Measurements from ENCODE around the gene GALT. TPM values are rescaled to one million over a fixed set of nuclear protein-coding genes. Genes with fewer than 3 reads are reported as not detected.

Gene GALT
- total RNA-seq, 1 donor = 46.4 TPM

GRCh38 chr9:34620061-34620994, 26.1 kb upstream of the GALT start, which contains the start of gene DCTN3:
TSS of gene DCTN3 (minus strand) at chr9:34620495. CDS start at chr9:34620464, 31 bp downstream.
- peaks cover 19% of the 10 kb centered on the region for H3K4me1 ChIP-seq (ENCODE audit: insufficient read depth, low read length)
- H3K4me3 ChIP-seq (ENCODE audit: low read length) = peak within 1 kb of the TSS; percentile 76
- peaks cover 36% of the 10 kb centered on the region for H3K27me3 ChIP-seq (ENCODE audit: insufficient read depth, low read length)
- no peaks in the 10 kb centered on the region for H3K9me3 ChIP-seq (ENCODE audit: low read depth, low read length)

- Histone ChIP-seq H3K27me3 (ENCODE audit: insufficient read depth, low read length) (peaks cover 69% of the 10 kb centered on the region), H3K9me3 (ENCODE audit: low read depth, low read length) (no peaks in the 10 kb centered on the region), H3K4me1 (ENCODE audit: insufficient read depth, low read length) (peaks cover 26% of the 10 kb centered on the region), H3K4me3 (ENCODE audit: low read length) (no peak overlapping the region)
Observed at GRCh38 chr9:34623374-34624235, 22.9 kb upstream of the GALT start.

GRCh38 chr9:34624475-34625185, 21.8 kb upstream of the GALT start:
- Histone ChIP-seq H3K4me3 (ENCODE audit: low read length) (no peak overlapping the region), H3K27me3 (ENCODE audit: insufficient read depth, low read length) (peaks cover 76% of the 10 kb centered on the region), H3K9me3 (ENCODE audit: low read depth, low read length) (no peaks in the 10 kb centered on the region), H3K4me1 (ENCODE audit: insufficient read depth, low read length) (peaks cover 25% of the 10 kb centered on the region)

- H3K9me3 ChIP-seq (ENCODE audit: low read depth, low read length) = no peaks in the 10 kb centered on the region
- peaks cover 81% of the 10 kb centered on the region for H3K27me3 ChIP-seq (ENCODE audit: insufficient read depth, low read length)
- no peak overlapping the region for H3K4me3 ChIP-seq (ENCODE audit: low read length)
- H3K4me1 ChIP-seq (ENCODE audit: insufficient read depth, low read length) = peaks cover 20% of the 10 kb centered on the region
Observed at GRCh38 chr9:34625186-34625486, 21.3 kb upstream of the GALT start.

- Histone ChIP-seq H3K4me1 (ENCODE audit: insufficient read depth, low read length) (peaks cover 14% of the 10 kb centered on the region), H3K27me3 (ENCODE audit: insufficient read depth, low read length) (peaks cover 77% of the 10 kb centered on the region), H3K9me3 (ENCODE audit: low read depth, low read length) (no peaks in the 10 kb centered on the region), H3K4me3 (ENCODE audit: low read length) (no peak overlapping the region)
Observed at GRCh38 chr9:34627716-34628655, 18.5 kb upstream of the GALT start.

- Histone ChIP-seq H3K4me1 (ENCODE audit: insufficient read depth, low read length) (peaks cover 12% of the 10 kb centered on the region), H3K9me3 (ENCODE audit: low read depth, low read length) (no peaks in the 10 kb centered on the region), H3K4me3 (ENCODE audit: low read length) (no peak within 1 kb of the TSS), H3K27me3 (ENCODE audit: insufficient read depth, low read length) (peaks cover 70% of the 10 kb centered on the region)
Observed at GRCh38 chr9:34628656-34629490, 17.6 kb upstream of the GALT start, which contains the start of gene ARID3C. TSS of gene ARID3C (minus strand) at chr9:34629066. CDS start at chr9:34628014, 1,052 bp downstream.

- peaks cover 15% of the 10 kb centered on the region for H3K4me1 ChIP-seq (ENCODE audit: insufficient read depth, low read length)
- no peaks in the 10 kb centered on the region for H3K9me3 ChIP-seq (ENCODE audit: low read depth, low read length)
- H3K4me3 ChIP-seq (ENCODE audit: low read length) = no peak overlapping the region
- H3K27me3 ChIP-seq (ENCODE audit: insufficient read depth, low read length) = peaks cover 65% of the 10 kb centered on the region
Observed at GRCh38 chr9:34629491-34629808, 17.0 kb upstream of the GALT start.

GRCh38 chr9:34630402-34631154, 15.9 kb upstream of the GALT start:
- Histone ChIP-seq H3K27me3 (ENCODE audit: insufficient read depth, low read length) (peaks cover 54% of the 10 kb centered on the region), H3K4me1 (ENCODE audit: insufficient read depth, low read length) (peaks cover 17% of the 10 kb centered on the region), H3K9me3 (ENCODE audit: low read depth, low read length) (no peaks in the 10 kb centered on the region), H3K4me3 (ENCODE audit: low read length) (no peak overlapping the region)

- peaks cover 35% of the 10 kb centered on the region for H3K4me1 ChIP-seq (ENCODE audit: insufficient read depth, low read length)
- H3K27me3 ChIP-seq (ENCODE audit: insufficient read depth, low read length) = peaks cover 28% of the 10 kb centered on the region
- H3K4me3 ChIP-seq (ENCODE audit: low read length) = no peak overlapping the region
- no peaks in the 10 kb centered on the region for H3K9me3 ChIP-seq (ENCODE audit: low read depth, low read length)
Observed at GRCh38 chr9:34633166-34633565, 13.3 kb upstream of the GALT start.

- Histone ChIP-seq H3K4me3 (ENCODE audit: low read length) (no peak overlapping the region), H3K27me3 (ENCODE audit: insufficient read depth, low read length) (peaks cover 23% of the 10 kb centered on the region), H3K9me3 (ENCODE audit: low read depth, low read length) (no peaks in the 10 kb centered on the region), H3K4me1 (ENCODE audit: insufficient read depth, low read length) (peaks cover 33% of the 10 kb centered on the region)
Observed at GRCh38 chr9:34633851-34634550, 12.5 kb upstream of the GALT start.

GRCh38 chr9:34634551-34635248, 11.8 kb upstream of the GALT start:
- Histone ChIP-seq H3K9me3 (ENCODE audit: low read depth, low read length) (no peaks in the 10 kb centered on the region), H3K27me3 (ENCODE audit: insufficient read depth, low read length) (peaks cover 16% of the 10 kb centered on the region), H3K4me3 (ENCODE audit: low read length) (no peak overlapping the region), H3K4me1 (ENCODE audit: insufficient read depth, low read length) (peaks cover 33% of the 10 kb centered on the region)

- Histone ChIP-seq H3K4me3 (ENCODE audit: low read length) (no peak overlapping the region), H3K27me3 (ENCODE audit: insufficient read depth, low read length) (peaks cover 7% of the 10 kb centered on the region), H3K4me1 (ENCODE audit: insufficient read depth, low read length) (peaks cover 33% of the 10 kb centered on the region), H3K9me3 (ENCODE audit: low read depth, low read length) (no peaks in the 10 kb centered on the region)
Observed at GRCh38 chr9:34635556-34635955, 10.9 kb upstream of the GALT start.

Data from mononuclear cell (primary cell).